IPS-15b (cell line): ENCODE results near the gene MSANTD1.

Experiments used
- H3K27me3 ChIP-seq: one replicate; pipeline ENCODE4 v1.6.1; 2013; ENCODE audit warnings: low read length; ENCODE audit not compliant: control insufficient read depth, insufficient read depth
- H3K36me3 ChIP-seq: one replicate; pipeline ENCODE4 v1.6.1; 2013; ENCODE audit warnings: low read length; ENCODE audit not compliant: control insufficient read depth, insufficient read depth
- H3K4me1 ChIP-seq: one replicate; pipeline ENCODE4 v1.6.1; 2013; ENCODE audit warnings: mild to moderate bottlenecking, low read length; ENCODE audit not compliant: control insufficient read depth, insufficient read depth
- H3K4me3 ChIP-seq: one replicate; pipeline ENCODE4 v1.5.1; 2013; ENCODE audit warnings: low read depth, low read length
- H3K9ac ChIP-seq: one replicate; pipeline ENCODE4 v1.6.1; 2013; ENCODE audit warnings: low read depth, mild to moderate bottlenecking, low read length
- H3K9me3 ChIP-seq: one replicate; pipeline ENCODE4 v1.6.1; 2013; ENCODE audit warnings: mild to moderate bottlenecking, low read length; ENCODE audit not compliant: control insufficient read depth, insufficient read depth

The MSANTD1 gene

DNA sequence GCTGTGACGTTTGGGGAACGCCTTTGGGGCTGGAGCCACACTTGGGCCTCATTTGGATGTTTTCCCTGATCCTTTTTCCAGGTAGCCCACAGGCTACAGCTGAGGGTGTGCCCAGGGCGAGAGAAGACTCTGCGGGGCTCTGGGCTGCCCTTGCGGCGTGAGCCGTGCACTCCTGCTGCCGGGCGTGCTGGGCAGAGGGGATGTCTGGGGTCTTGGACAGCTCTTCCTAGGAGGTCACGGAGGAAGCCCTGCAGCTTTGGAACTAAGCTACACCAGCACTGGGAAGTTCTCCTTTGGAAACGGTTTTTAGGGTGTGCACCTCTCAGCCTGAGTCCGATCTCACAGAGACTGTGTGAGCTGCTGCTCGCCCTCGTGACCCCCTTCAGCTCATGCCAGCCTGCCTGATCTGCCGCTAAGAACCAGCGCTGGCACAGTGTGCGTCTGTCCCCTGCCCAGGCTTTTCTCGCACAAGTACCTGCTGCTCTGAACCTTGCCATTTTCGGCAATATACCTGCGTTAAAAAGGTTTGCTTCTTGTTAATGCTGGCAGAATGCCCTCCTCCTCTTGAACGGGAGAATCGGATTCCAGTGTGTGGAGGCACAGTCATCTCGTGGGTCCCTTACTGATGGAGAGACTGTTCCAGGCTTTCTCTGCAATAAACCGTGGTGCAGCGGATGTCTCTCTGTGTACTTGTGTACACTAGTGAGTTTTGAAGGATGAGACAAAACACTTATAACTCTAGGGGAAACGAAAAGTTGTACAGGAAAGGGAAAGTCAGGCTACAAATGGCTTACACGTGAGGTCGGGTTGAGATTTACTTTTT is 14.3 kb downstream of the MSANTD1 start:
- Histone ChIP-seq H3K36me3 (no peaks in the 10 kb centered on the region), H3K27me3 (no peaks in the 10 kb centered on the region), H3K9me3 (no peaks in the 10 kb centered on the region), H3K4me1 (no peaks in the 10 kb centered on the region), H3K9ac (no peak overlapping the region), H3K4me3 (no peak overlapping the region)

GRCh38 chr4:3263876-3264193 is 14.9 kb downstream of the MSANTD1 start:
- Histone ChIP-seq H3K9ac (no peak overlapping the region), H3K36me3 (no peaks in the 10 kb centered on the region), H3K27me3 (no peaks in the 10 kb centered on the region), H3K4me3 (no peak overlapping the region), H3K4me1 (no peaks in the 10 kb centered on the region), H3K9me3 (no peaks in the 10 kb centered on the region)

GRCh38 chr4:3266076-3266475 is 17.1 kb downstream of the MSANTD1 start:
- Histone ChIP-seq H3K9ac (no peak overlapping the region), H3K4me1 (no peaks in the 10 kb centered on the region), H3K9me3 (no peaks in the 10 kb centered on the region), H3K4me3 (no peak overlapping the region), H3K27me3 (no peaks in the 10 kb centered on the region), H3K36me3 (no peaks in the 10 kb centered on the region)

GRCh38 chr4:3267576-3268394 is 18.8 kb downstream of the MSANTD1 start:
- no peaks in the 10 kb centered on the region for H3K9me3 ChIP-seq
- no peaks in the 10 kb centered on the region for H3K36me3 ChIP-seq
- H3K4me3 ChIP-seq = no peak overlapping the region
- H3K27me3 ChIP-seq = no peaks in the 10 kb centered on the region
- H3K9ac ChIP-seq = no peak overlapping the region
- no peaks in the 10 kb centered on the region for H3K4me1 ChIP-seq

DNA sequence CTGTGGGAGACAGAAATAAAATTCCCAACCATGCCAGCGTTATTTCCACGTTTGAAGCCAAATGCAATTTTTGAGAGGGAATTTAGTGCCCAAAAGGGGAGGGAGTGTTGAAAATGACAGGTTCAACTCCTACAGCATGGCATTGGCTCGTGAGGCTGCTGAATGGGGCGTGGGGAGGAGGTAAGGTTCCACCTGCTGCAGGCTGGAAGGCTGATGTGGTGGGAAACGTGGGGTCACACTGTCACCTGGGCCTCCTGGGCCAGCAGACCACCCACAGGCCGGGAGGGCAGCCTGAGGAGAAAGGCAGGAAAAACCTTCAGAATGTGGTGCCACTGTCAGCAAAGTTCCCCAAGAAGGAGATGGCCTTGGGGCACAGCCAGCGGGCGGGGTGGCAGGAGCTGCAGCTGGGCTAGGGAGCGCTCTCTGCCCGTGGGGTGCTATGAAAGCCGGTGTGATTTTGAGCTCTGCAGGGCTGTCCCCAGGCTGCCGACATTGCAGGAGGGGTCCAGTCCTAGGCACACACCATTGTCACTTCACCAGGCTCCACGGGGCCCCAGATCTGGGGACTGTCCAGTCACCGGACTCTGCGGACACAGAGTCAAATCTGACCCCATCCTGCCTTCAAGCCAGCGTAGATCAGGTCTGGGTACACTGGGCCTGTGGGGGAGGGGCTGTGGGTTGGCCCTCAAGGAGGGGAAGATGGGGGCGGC is 19.6 kb downstream of the MSANTD1 start:
- H3K4me1 ChIP-seq = no peaks in the 10 kb centered on the region
- H3K27me3 ChIP-seq = no peaks in the 10 kb centered on the region
- no peaks in the 10 kb centered on the region for H3K9me3 ChIP-seq
- H3K4me3 ChIP-seq = no peak overlapping the region
- no peak overlapping the region for H3K9ac ChIP-seq
- H3K36me3 ChIP-seq = no peaks in the 10 kb centered on the region

DNA sequence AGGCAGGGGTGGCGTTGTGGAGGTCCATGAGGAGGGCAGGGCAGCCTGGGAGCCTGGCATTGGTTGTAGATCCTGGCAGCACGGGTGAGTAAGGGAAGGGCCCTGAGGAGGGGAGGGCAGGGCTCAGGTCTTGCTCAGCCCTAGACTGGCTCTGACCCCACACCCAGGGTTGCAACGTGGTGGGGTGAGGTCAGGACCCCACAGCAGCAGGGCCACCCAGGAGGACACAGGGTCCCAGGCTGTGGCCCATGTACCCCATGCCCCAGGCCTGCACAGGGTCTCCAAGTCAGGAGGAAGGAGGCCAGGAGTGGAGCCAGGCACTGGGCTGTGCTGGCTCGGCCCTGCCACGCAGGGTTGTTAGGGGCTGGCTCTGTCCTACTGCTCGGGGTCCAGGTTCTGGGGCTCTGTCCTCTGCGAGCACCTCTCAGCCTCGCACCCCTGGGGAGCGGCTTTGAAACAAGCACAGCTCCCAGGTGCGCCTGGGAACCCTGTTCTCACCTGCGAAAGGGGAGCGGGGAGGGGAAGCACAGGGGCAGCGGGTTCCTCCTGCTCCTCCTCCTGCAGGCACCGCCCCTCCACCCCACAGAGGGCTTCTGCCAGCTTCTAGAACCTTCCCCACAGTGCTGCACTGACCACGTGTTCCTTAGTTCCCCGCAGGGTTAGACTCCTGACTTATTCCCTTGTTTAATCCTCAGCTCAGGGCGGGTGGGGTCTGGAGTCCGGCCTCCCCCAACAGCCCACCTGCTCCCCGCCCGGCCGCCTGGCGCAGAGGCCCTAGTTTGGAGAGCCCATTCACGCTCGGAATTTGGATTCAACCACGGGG is 20.4 kb downstream of the MSANTD1 start:
- Histone ChIP-seq H3K9ac (no peak overlapping the region), H3K36me3 (no peaks in the 10 kb centered on the region), H3K27me3 (no peaks in the 10 kb centered on the region), H3K4me1 (no peaks in the 10 kb centered on the region), H3K4me3 (no peak overlapping the region), H3K9me3 (no peaks in the 10 kb centered on the region)

- Histone ChIP-seq H3K4me3 (no peak overlapping the region), H3K27me3 (no peaks in the 10 kb centered on the region), H3K9ac (no peak overlapping the region), H3K4me1 (no peaks in the 10 kb centered on the region), H3K36me3 (no peaks in the 10 kb centered on the region), H3K9me3 (no peaks in the 10 kb centered on the region)
Observed at GRCh38 chr4:3269991-3270611, 21.1 kb downstream of the MSANTD1 start.

GRCh38 chr4:3271131-3271530 is 22.2 kb downstream of the MSANTD1 start:
- H3K9me3 ChIP-seq = no peaks in the 10 kb centered on the region
- H3K27me3 ChIP-seq = no peaks in the 10 kb centered on the region
- no peak overlapping the region for H3K9ac ChIP-seq
- H3K36me3 ChIP-seq = no peaks in the 10 kb centered on the region
- H3K4me1 ChIP-seq = no peaks in the 10 kb centered on the region
- H3K4me3 ChIP-seq = no peak overlapping the region

GRCh38 chr4:3276986-3277385 is 28.0 kb downstream of the MSANTD1 start:
- Histone ChIP-seq H3K27me3 (no peaks in the 10 kb centered on the region), H3K9ac (no peak overlapping the region), H3K36me3 (no peaks in the 10 kb centered on the region), H3K4me3 (no peak overlapping the region), H3K9me3 (no peaks in the 10 kb centered on the region), H3K4me1 (no peaks in the 10 kb centered on the region)

DNA sequence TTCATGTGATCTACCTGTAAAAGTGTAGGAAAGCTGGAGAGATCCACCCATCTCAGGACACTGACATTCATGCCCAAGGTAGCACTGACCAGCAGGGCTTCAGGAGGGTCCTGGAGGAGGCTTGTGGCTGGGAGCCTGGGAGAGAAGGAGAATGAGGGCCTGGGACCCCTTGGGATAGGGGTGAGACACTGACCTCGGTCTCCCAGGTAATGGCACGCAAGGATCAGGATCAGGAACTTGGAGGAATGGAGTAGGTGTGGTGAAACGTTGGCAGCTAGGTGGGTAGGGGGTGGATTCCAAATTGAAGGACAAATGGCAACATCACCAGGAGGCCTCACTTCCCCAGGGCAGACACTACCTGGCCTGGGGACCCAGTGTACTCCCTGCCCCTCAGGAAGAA is 31.5 kb downstream of the MSANTD1 start:
- no peaks in the 10 kb centered on the region for H3K36me3 ChIP-seq
- H3K9me3 ChIP-seq = no peaks in the 10 kb centered on the region
- no peak overlapping the region for H3K4me3 ChIP-seq
- H3K4me1 ChIP-seq = no peaks in the 10 kb centered on the region
- H3K27me3 ChIP-seq = no peaks in the 10 kb centered on the region
- no peak overlapping the region for H3K9ac ChIP-seq

- Histone ChIP-seq H3K9ac (no peak overlapping the region), H3K4me3 (no peak overlapping the region), H3K27me3 (no peaks in the 10 kb centered on the region), H3K4me1 (no peaks in the 10 kb centered on the region), H3K36me3 (no peaks in the 10 kb centered on the region), H3K9me3 (no peaks in the 10 kb centered on the region)
Observed at GRCh38 chr4:3283483-3283882, 34.5 kb downstream of the MSANTD1 start.
